ENCODE data around the gene TGM2.

DNA sequence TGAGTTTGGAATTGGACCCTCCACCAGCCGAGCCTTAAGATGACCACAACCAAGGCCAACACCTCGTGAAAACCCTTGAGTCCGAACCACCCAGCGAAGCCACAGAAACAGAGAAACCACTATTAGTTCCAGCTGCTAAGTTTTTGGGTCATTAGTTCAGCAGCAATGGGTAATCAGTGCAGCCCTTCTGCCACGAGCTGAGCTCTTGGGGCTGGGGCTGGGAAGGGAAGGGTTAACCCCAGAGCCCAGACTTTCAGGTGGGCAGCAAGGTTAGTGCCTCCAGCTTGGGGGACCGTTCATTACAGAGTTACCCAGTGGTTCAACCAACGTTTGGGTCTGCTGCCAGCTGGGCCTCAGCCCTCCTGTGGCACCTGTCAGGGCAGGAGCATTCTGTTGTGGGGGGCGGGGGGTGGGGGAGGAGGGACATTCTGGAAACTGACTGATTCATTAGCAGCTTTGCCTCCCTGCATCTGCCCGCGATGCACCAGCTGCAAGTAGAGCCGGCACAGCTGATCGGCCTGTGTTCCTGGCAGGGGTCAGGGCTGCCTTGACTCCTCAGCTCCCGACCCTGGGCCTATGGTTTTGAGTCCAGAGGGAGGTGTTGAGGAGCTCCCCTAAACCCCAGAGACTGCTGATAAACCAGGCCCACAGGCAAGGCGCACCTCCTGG lies 52.7 kb downstream of the TGM2 start:
- TF ChIP-seq, protein P1, sequence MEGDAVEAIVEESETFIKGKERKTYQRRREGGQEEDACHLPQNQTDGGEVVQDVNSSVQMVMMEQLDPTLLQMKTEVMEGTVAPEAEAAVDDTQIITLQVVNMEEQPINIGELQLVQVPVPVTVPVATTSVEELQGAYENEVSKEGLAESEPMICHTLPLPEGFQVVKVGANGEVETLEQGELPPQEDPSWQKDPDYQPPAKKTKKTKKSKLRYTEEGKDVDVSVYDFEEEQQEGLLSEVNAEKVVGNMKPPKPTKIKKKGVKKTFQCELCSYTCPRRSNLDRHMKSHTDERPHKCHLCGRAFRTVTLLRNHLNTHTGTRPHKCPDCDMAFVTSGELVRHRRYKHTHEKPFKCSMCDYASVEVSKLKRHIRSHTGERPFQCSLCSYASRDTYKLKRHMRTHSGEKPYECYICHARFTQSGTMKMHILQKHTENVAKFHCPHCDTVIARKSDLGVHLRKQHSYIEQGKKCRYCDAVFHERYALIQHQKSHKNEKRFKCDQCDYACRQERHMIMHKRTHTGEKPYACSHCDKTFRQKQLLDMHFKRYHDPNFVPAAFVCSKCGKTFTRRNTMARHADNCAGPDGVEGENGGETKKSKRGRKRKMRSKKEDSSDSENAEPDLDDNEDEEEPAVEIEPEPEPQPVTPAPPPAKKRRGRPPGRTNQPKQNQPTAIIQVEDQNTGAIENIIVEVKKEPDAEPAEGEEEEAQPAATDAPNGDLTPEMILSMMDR (IDR thresholded peaks at IDR 0.05; ENCODE audit: low read depth, low read length), result no peak
- TF ChIP-seq MYC (IDR thresholded peaks at IDR 0.05; ENCODE audit: low read depth, low read length), result no peak

Measured in NB4 (cell line).